IPS-18c (cell line): ENCODE measurements around the gene ZCCHC7.
"Not testable (repeated sequence)": the region's sequence is repeated elsewhere in the genome, so short reads cannot be mapped to it uniquely, and the experiment has no call there.

ENCODE experiments used
- H3K4me3 ChIP-seq: 2 replicates; pipeline ENCODE4 v1.7.0; 2013; ENCODE audit warnings: low read depth, mild to moderate bottlenecking, low read length, moderate library complexity; ENCODE audit not compliant: insufficient read depth
- H3K9me3 ChIP-seq: one replicate; pipeline ENCODE4 v1.6.1; 2013; ENCODE audit warnings: mild to moderate bottlenecking, low read length, moderate library complexity; ENCODE audit not compliant: control insufficient read depth, insufficient read depth

The ZCCHC7 gene

GRCh38 chr9:37191403-37192089 lies 71.2 kb downstream of the ZCCHC7 start:
- H3K9me3 ChIP-seq: no peaks in the 10 kb centered on the region
- H3K4me3 ChIP-seq: no peak overlapping the region

- Histone ChIP-seq H3K4me3 (no peak overlapping the region), H3K9me3 (no peaks in the 10 kb centered on the region)
Measured at GRCh38 chr9:37192803-37193202, 72.4 kb downstream of the ZCCHC7 start.

GRCh38 chr9:37197158-37198038 lies 77.0 kb downstream of the ZCCHC7 start:
- H3K4me3 ChIP-seq: no peak overlapping the region
- H3K9me3 ChIP-seq: no peaks in the 10 kb centered on the region

- H3K4me3 ChIP-seq: no peak overlapping the region
- H3K9me3 ChIP-seq: no peaks in the 10 kb centered on the region
Measured at GRCh38 chr9:37198039-37198729, 77.8 kb downstream of the ZCCHC7 start.

- Histone ChIP-seq H3K4me3 (no peak overlapping the region), H3K9me3 (no peaks in the 10 kb centered on the region)
Measured at GRCh38 chr9:37198831-37199230, 78.5 kb downstream of the ZCCHC7 start.

GRCh38 chr9:37200433-37201005 lies 80.1 kb downstream of the ZCCHC7 start:
- Histone ChIP-seq H3K4me3 (no peak overlapping the region), H3K9me3 (no peaks in the 10 kb centered on the region)

- Histone ChIP-seq H3K4me3 (no peak overlapping the region), H3K9me3 (no peaks in the 10 kb centered on the region)
Measured at GRCh38 chr9:37201581-37201980, 81.2 kb downstream of the ZCCHC7 start.

- H3K9me3 ChIP-seq: no peaks in the 10 kb centered on the region
- no peak overlapping the region for H3K4me3 ChIP-seq
Measured at GRCh38 chr9:37202091-37202490, 81.7 kb downstream of the ZCCHC7 start.

- H3K9me3 ChIP-seq, H3K4me3 ChIP-seq: not testable (repeated sequence)
Measured at GRCh38 chr9:37203456-37203855, 83.1 kb downstream of the ZCCHC7 start.

- Histone ChIP-seq H3K4me3 (no peak overlapping the region), H3K9me3 (no peaks in the 10 kb centered on the region)
Measured at GRCh38 chr9:37206121-37206620, 85.8 kb downstream of the ZCCHC7 start.

- Histone ChIP-seq H3K9me3 (no peaks in the 10 kb centered on the region), H3K4me3 (no peak overlapping the region)
Measured at GRCh38 chr9:37209431-37210386, 89.3 kb downstream of the ZCCHC7 start.

GRCh38 chr9:37210737-37211523 lies 90.6 kb downstream of the ZCCHC7 start:
- Histone ChIP-seq H3K4me3 (no peak overlapping the region), H3K9me3 (no peaks in the 10 kb centered on the region)

GRCh38 chr9:37212435-37212834 lies 92.1 kb downstream of the ZCCHC7 start:
- Histone ChIP-seq H3K9me3 (no peaks in the 10 kb centered on the region), H3K4me3 (no peak overlapping the region)

- Histone ChIP-seq H3K9me3 (no peaks in the 10 kb centered on the region), H3K4me3 (no peak overlapping the region)
Measured at GRCh38 chr9:37215381-37215780, 95.0 kb downstream of the ZCCHC7 start.

GRCh38 chr9:37215830-37216229 lies 95.5 kb downstream of the ZCCHC7 start:
- H3K9me3 ChIP-seq: no peaks in the 10 kb centered on the region
- H3K4me3 ChIP-seq: no peak overlapping the region

GRCh38 chr9:37217161-37217560 lies 96.8 kb downstream of the ZCCHC7 start:
- Histone ChIP-seq H3K4me3 (no peak overlapping the region), H3K9me3 (no peaks in the 10 kb centered on the region)
